Measurements from ENCODE around the gene RCN2.

The RCN2 gene

GRCh38 chr15:76994496-76994895, 62.9 kb downstream of the RCN2 start:
- DNase-seq (ENCODE audit: low read depth), result no peak

- DNase-seq (ENCODE audit: low read depth), result no peak
Measured at GRCh38 chr15:76994971-76995945, 63.7 kb downstream of the RCN2 start, which contains the start of gene PSTPIP1. Gene PSTPIP1 (plus strand): TSS chr15:76995126. CDS start chr15:76995574, 448 bp downstream.

- DNase-seq (ENCODE audit: low read depth), result no peak
Measured at GRCh38 chr15:76996076-76996525, 64.6 kb downstream of the RCN2 start.

GRCh38 chr15:76996526-76997401, 65.2 kb downstream of the RCN2 start:
- no peak for DNase-seq (ENCODE audit: low read depth)

GRCh38 chr15:76998663-76999285, 67.2 kb downstream of the RCN2 start:
- no peak for DNase-seq (ENCODE audit: low read depth)

GRCh38 chr15:76999996-77000395, 68.4 kb downstream of the RCN2 start:
- DNase-seq (ENCODE audit: low read depth), result no peak

GRCh38 chr15:77001351-77001750, 69.8 kb downstream of the RCN2 start:
- DNase-seq (ENCODE audit: low read depth), result no peak

- no peak for DNase-seq (ENCODE audit: low read depth)
Measured at GRCh38 chr15:77001966-77002365, 70.4 kb downstream of the RCN2 start.

GRCh38 chr15:77002436-77002835, 70.9 kb downstream of the RCN2 start:
- no peak for DNase-seq (ENCODE audit: low read depth)

GRCh38 chr15:77002954-77003912, 71.7 kb downstream of the RCN2 start:
- DNase-seq (ENCODE audit: low read depth), result peak; percentile 61
